Breast epithelium (tissue), 4 donors: Measurements from ENCODE around the gene MAP6. TPM values are rescaled to one million over a fixed set of nuclear protein-coding genes. Genes with fewer than 3 reads are reported as not detected.

Experiments used
- DNase-seq, 2 donors: peaks; one replicate each; pipeline ENCODE4 v3.0.0-alpha.2; 2019; ENCODE audit warnings: low spot score in 2 of 2
- H3K27ac ChIP-seq, 2 donors: fragments of 200-600 bp; sonication (generic) in 1 of 2; one replicate each; pipeline ENCODE4 v1.5.1; 2016 to 2019; ENCODE audit warnings: mild to moderate bottlenecking in 1 of 2
- H3K27me3 ChIP-seq, 2 donors: fragments of 200-600 bp; sonication (generic) in 1 of 2; one replicate each; pipeline versions ENCODE4 v1.5.1 to v1.6.0; 2017 to 2019; ENCODE audit warnings: control low read depth in 1 of 2, mild to moderate bottlenecking in 1 of 2
- H3K36me3 ChIP-seq: fragments of 200-600 bp; one replicate; pipeline ENCODE4 v1.5.1; 2019
- H3K4me1 ChIP-seq, 2 donors: fragments of 200-600 bp; sonication (generic); one replicate each; pipeline ENCODE4 v1.5.1; 2016 to 2019; ENCODE audit warnings: control low read depth in 1 of 2
- H3K4me3 ChIP-seq, 3 donors: fragments of 200-600 bp; sonication (generic); 1 replicate in 2 of 3; 2 replicates in 1 of 3; pipeline ENCODE4 v1.5.1; 2016 to 2019; ENCODE audit warnings: mild to moderate bottlenecking in 3 of 3, moderate library complexity in 2 of 3
- H3K9me3 ChIP-seq, 2 donors: fragments of 200-600 bp; sonication (generic) in 1 of 2; one replicate each; pipeline ENCODE4 v1.5.1; 2016 to 2019; ENCODE audit warnings: control low read depth in 1 of 2
- POLR2A ChIP-seq: fragments of 450-650 bp; IDR thresholded peaks from one replicate; pipeline ENCODE4 v1.6.1; 2016; ENCODE audit warnings: antibody characterized with exemption, mild to moderate bottlenecking, moderate library complexity
- POLR2AphosphoS5 ChIP-seq, 3 donors: sonication (generic); formaldehyde crosslinking; IDR thresholded peaks; one replicate each; pipeline ENCODE4 v1.6.1; 2017; ENCODE audit warnings: antibody characterized with exemption in 3 of 3
- intact Hi-C: fragments of 100-400 bp; cut with DNase I; formaldehyde crosslinking; loops from one replicate; pipeline ENCODE4 v1.15.1; 2023; ENCODE audit warnings: low total_unique reads
- total RNA-seq, 3 donors: library from RNA; depleted of rRNA; stranded (reverse); fragments of >200 nt; gene quantifications; one replicate each; pipeline ENCODE4 v1.1.0, GENCODE V29; 2016
- TF ChIP-seq, protein P1 (sequence below), 3 donors: fragments of 450-650 bp; IDR thresholded peaks; one replicate each; pipeline ENCODE4 v1.5.1; 2016 to 2017; ENCODE audit warnings: antibody characterized with exemption in 3 of 3, mild to moderate bottlenecking in 3 of 3, moderate library complexity in 3 of 3

The MAP6 gene
- total RNA-seq, 3 donors from 2014 or later = 1.6 to 5.0 (median 2.6) TPM

DNA sequence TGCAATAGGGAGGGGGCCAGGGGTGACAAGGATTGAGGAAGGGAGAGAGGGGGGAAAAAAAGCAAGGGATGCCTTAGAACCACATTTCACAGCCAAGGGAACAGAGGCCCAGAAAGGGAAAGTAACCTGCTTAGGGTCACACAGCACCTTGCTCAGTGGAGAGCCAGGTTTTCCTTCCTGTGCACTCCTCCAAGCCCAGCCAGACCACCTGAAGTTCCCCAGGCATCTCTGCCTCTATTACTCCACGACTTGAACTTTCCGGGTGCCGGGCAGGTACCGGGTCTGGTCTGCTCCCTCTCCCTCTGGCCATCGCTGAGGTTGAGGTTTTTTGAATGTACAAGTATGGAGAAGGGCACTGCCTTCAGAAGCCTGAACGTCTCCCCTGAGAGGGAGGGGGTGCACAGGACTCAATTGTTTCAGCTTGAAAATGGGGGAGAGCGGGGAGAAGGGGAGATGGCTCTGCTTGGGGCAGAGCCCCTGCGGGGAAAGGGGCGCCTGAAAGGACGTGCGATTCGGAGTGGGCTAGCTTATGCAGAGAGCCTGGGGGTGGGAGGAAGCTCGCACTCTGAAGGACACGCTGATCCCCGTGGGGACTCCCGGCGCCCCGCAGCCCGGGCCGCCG is 107.3 kb downstream of the MAP6 start:
- Histone ChIP-seq H3K27me3 (no peaks in the 10 kb centered on the region), H3K4me3 (peak overlapping the region; percentile 66 to 99 (median 92)), H3K4me1 (peaks cover 26 to 45% of the 10 kb centered on the region in 2 donors), H3K27ac (peak overlapping the region; percentile 99), H3K9me3 (no peaks in the 10 kb centered on the region), H3K36me3 (no peaks in the 10 kb centered on the region)
- no peak for TF ChIP-seq POLR2A
- no peak for TF ChIP-seq POLR2AphosphoS5 (IDR thresholded peaks at IDR 0.05)
- TF ChIP-seq, protein P1, sequence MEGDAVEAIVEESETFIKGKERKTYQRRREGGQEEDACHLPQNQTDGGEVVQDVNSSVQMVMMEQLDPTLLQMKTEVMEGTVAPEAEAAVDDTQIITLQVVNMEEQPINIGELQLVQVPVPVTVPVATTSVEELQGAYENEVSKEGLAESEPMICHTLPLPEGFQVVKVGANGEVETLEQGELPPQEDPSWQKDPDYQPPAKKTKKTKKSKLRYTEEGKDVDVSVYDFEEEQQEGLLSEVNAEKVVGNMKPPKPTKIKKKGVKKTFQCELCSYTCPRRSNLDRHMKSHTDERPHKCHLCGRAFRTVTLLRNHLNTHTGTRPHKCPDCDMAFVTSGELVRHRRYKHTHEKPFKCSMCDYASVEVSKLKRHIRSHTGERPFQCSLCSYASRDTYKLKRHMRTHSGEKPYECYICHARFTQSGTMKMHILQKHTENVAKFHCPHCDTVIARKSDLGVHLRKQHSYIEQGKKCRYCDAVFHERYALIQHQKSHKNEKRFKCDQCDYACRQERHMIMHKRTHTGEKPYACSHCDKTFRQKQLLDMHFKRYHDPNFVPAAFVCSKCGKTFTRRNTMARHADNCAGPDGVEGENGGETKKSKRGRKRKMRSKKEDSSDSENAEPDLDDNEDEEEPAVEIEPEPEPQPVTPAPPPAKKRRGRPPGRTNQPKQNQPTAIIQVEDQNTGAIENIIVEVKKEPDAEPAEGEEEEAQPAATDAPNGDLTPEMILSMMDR (IDR thresholded peaks at IDR 0.05) = no peak
- no peak for DNase-seq
- intact Hi-C loops = loop anchor here (1.0 kb wide), 1 partner anchor 20 kb away; no protein-coding TSS in a partner anchor

DNA sequence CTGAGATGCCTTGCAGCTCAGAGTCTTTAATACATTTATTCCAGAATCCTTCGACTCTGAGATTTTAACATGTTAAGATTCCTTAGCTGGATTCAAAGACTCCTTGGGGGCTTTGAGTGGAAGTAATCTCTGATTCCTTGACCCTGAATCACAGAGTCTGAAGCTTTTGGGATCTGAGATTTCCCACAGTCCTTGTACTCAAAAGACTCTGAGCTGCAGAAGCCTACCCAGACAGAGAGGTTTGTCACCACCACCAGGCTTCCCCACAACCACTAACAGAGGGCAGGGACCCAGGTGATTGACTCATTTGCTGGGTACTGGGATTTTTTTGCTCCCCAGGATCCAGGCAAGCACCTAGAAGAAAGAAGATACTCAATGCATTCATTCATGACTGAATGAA is 108.2 kb downstream of the MAP6 start:
- DNase-seq = no peak
- H3K27me3 ChIP-seq = no peaks in the 10 kb centered on the region
- peak overlapping the region; percentile 99 for H3K27ac ChIP-seq
- no peaks in the 10 kb centered on the region for H3K9me3 ChIP-seq
- no peaks in the 10 kb centered on the region for H3K36me3 ChIP-seq
- intact Hi-C loops = loop anchor here (1.0 kb wide), 1 partner anchor 21 kb away; no protein-coding TSS in a partner anchor
- H3K4me1 ChIP-seq = peaks cover 19 to 38% of the 10 kb centered on the region in 2 donors
- TF ChIP-seq, protein P1 (IDR thresholded peaks at IDR 0.05) = no peak
- TF ChIP-seq POLR2A (no peak), POLR2AphosphoS5 (IDR thresholded peaks at IDR 0.05) (no peak)
- no peak overlapping the region for H3K4me3 ChIP-seq

DNA sequence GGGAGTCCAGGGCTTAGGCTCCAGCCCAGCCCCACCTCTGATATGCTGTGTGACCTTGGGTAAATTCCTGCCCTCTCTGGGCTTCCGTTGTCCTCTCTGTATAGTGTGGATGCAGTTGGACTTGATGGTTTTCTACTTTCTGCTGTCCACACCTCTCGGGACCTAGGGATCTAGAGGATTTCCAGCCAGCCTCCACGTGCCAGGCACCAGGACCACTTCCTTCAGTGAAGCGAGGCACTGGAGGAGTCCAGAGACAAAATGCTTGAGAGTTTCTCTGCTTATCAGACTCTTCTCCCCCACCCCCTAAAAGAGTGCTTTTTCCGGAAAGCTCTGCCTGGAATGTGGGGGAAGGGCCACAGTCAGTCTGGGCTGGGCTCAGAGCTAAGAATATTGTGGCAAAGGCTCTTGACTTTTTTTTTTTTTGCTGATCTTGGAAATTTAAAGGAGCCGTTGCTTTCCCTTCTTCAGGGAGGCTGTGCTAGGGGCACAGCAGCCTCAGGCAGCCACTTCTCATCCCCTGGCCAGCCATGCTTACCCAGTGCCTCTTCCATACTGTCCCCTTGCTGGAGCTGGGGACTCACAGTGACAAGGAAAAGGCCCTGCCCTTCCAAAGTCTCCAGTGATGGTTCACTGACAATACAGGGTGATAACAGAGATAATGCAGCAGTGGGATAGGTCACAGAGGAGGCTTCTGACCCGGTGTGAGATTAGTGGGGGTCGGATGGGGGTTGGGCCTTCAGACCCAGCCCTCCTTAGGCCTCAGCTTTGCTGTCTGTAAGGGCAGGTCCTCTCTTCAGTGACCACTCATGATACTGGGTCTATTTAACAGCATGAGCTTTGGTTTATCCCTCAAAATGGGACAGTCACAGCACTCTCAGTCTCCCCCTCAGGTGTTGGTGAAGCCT is 109.6 kb downstream of the MAP6 start:
- H3K27me3 ChIP-seq = no peaks in the 10 kb centered on the region
- no peak for DNase-seq
- intact Hi-C loops = no loop called here
- H3K27ac ChIP-seq = peak overlapping the region; percentile 99
- no peaks in the 10 kb centered on the region for H3K9me3 ChIP-seq
- H3K4me3 ChIP-seq = peak overlapping the region in 2 of 3 donors; percentile 16 to 51
- peaks cover 19 to 33% of the 10 kb centered on the region in 2 donors for H3K4me1 ChIP-seq
- no peaks in the 10 kb centered on the region for H3K36me3 ChIP-seq
- no peak for TF ChIP-seq POLR2AphosphoS5 (IDR thresholded peaks at IDR 0.05)
- TF ChIP-seq POLR2A = no peak
- TF ChIP-seq, protein P1 (IDR thresholded peaks at IDR 0.05) = no peak

DNA sequence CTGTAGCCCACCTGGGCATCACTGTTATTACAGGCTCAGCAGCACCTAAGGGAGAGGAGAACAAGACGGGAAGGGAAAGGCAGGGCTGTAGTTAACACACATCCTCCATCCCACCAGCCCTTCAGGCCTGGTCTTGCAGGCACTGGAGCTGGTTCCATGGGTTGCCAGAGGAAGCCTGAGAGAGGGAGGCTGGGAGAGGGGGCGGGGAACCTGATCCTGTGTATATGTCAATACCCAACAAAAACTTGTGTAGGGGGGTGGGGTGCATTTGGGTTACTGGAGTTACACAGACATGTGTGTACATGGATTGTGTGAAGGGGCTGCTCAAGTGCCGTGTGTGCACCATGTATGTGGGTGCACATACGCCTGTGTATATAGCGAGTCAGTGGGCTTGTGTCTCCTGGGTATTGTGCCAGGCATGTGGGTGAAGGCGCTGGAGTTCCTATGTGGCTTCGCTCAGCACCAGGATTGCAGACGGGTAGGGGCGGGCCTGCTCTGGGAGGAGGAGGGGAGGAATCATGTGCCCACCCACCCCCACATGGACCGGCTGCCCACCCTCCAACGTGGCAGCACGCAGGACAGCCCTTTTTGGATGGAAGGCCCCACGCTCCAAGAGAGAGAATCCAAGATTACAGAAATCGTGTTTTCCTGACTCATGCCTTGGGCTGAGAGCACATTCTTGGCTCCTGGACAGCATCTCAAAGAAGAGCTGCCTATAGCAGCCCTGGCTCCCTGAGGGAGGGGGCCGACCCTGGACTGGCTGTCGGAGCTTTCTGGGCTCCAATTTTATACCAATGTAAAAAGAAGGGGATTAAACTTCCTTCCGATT is 111.0 kb downstream of the MAP6 start:
- H3K4me1 ChIP-seq = peaks cover 14 to 24% of the 10 kb centered on the region in 2 donors
- TF ChIP-seq POLR2AphosphoS5 (IDR thresholded peaks at IDR 0.05) (no peak), POLR2A (no peak)
- TF ChIP-seq, protein P1 (IDR thresholded peaks at IDR 0.05) = no peak
- peak in 1 of 2 donors; percentile 58 for DNase-seq

More for the DNA sequence above, 111.0 kb downstream of the MAP6 start:
- no peaks in the 10 kb centered on the region for H3K27me3 ChIP-seq
- H3K9me3 ChIP-seq = no peaks in the 10 kb centered on the region
- no peaks in the 10 kb centered on the region for H3K36me3 ChIP-seq
- intact Hi-C loops = no loop called here
- H3K27ac ChIP-seq = peak overlapping the region; percentile 99
- peak overlapping the region in 2 of 3 donors; percentile 1 to 51 for H3K4me3 ChIP-seq
